HEK293 (cell line): ENCODE results near the gene WDR75.

Experiments used
- SCRT1 ChIP-seq: fragments of 450-650 bp; formaldehyde crosslinking; IDR thresholded peaks from 2 replicates; pipeline ENCODE4 v1.5.1; 2016; ENCODE audit warnings: missing biosample characterization, missing genetic modification characterization, borderline replicate concordance
- SETDB1 ChIP-seq: IDR thresholded peaks from one replicate; pipeline ENCODE4 v1.6.1; 2017; ENCODE audit warnings: mild to moderate bottlenecking, low read length, moderate library complexity, mixed read lengths; ENCODE audit not compliant: insufficient read length
- ZBTB7A ChIP-seq: fragments of 450-650 bp; formaldehyde crosslinking; IDR thresholded peaks from 2 replicates; pipeline ENCODE4 v1.5.1; 2016; ENCODE audit warnings: low read depth, missing biosample characterization, missing genetic modification characterization
- ZNF423 ChIP-seq: fragments of 450-650 bp; formaldehyde crosslinking; IDR thresholded peaks from 2 replicates; pipeline ENCODE4 v1.5.1; 2016; ENCODE audit warnings: missing biosample characterization, missing genetic modification characterization
- ZNF571 ChIP-seq: fragments of 450-650 bp; formaldehyde crosslinking; IDR thresholded peaks from 2 replicates; pipeline ENCODE4 v1.5.0; 2017; ENCODE audit warnings: missing biosample characterization, missing genetic modification characterization
- ZNF707 ChIP-seq: fragments of 450-650 bp; formaldehyde crosslinking; IDR thresholded peaks from 2 replicates; pipeline ENCODE4 v1.5.1; 2016; ENCODE audit warnings: missing biosample characterization, missing genetic modification characterization
- TF ChIP-seq, protein P1 (sequence below): fragments of 450-650 bp; formaldehyde crosslinking; IDR thresholded peaks from 2 replicates; pipeline ENCODE4 v1.5.1; 2016; ENCODE audit warnings: missing biosample characterization, missing genetic modification characterization
- TF ChIP-seq, protein P2 (sequence below): fragments of 450-650 bp; formaldehyde crosslinking; IDR thresholded peaks from 2 replicates; pipeline ENCODE4 v1.5.1; 2017; ENCODE audit warnings: missing biosample characterization, missing genetic modification characterization
- TF ChIP-seq, protein P3 (sequence below): sonication (generic); formaldehyde crosslinking; IDR thresholded peaks from 2 replicates; pipeline ENCODE4 v1.8.1; 2022; ENCODE audit warnings: mild to moderate bottlenecking, moderate library complexity, missing genetic modification reagents
- TF ChIP-seq, protein P4 (sequence below): fragments of 450-650 bp; IDR thresholded peaks from 2 replicates; pipeline ENCODE4 v1.5.1; 2018; ENCODE audit warnings: missing biosample characterization, missing genetic modification characterization
- TF ChIP-seq, protein P5 (sequence below): fragments of 450-650 bp; formaldehyde crosslinking; IDR thresholded peaks from 2 replicates; pipeline ENCODE4 v1.5.1; 2016; ENCODE audit warnings: missing biosample characterization, missing genetic modification characterization

DNA sequence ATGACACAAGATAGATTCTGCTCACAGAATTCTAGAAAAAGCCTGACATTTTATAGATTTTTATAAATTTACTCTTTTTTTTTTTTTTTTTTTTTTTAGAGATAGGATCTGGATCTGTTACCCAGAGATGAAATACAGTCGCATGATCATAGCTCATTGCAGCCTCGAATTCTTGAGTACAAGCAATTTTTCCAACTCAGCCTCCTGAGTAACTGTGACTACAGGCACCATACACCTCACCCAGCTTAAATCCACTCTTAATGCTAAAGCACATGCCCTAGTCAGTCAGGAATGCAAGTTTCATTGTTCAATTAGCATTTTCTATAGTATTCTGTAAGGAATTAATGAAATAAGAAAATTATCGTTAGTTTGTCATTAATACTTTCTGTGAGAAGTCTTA is 32.1 kb upstream of the WDR75 start:
- TF ChIP-seq ZBTB7A (no peak), ZNF423 (tag by site-specific recombination) (no peak), ZNF707 (tag by site-specific recombination) (no peak), SCRT1 (tag by site-specific recombination) (no peak), ZNF571 (tag by site-specific recombination) (no peak), SETDB1 (no peak)
- TF ChIP-seq, protein P1, sequence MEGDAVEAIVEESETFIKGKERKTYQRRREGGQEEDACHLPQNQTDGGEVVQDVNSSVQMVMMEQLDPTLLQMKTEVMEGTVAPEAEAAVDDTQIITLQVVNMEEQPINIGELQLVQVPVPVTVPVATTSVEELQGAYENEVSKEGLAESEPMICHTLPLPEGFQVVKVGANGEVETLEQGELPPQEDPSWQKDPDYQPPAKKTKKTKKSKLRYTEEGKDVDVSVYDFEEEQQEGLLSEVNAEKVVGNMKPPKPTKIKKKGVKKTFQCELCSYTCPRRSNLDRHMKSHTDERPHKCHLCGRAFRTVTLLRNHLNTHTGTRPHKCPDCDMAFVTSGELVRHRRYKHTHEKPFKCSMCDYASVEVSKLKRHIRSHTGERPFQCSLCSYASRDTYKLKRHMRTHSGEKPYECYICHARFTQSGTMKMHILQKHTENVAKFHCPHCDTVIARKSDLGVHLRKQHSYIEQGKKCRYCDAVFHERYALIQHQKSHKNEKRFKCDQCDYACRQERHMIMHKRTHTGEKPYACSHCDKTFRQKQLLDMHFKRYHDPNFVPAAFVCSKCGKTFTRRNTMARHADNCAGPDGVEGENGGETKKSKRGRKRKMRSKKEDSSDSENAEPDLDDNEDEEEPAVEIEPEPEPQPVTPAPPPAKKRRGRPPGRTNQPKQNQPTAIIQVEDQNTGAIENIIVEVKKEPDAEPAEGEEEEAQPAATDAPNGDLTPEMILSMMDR: no peak
- TF ChIP-seq, protein P2, sequence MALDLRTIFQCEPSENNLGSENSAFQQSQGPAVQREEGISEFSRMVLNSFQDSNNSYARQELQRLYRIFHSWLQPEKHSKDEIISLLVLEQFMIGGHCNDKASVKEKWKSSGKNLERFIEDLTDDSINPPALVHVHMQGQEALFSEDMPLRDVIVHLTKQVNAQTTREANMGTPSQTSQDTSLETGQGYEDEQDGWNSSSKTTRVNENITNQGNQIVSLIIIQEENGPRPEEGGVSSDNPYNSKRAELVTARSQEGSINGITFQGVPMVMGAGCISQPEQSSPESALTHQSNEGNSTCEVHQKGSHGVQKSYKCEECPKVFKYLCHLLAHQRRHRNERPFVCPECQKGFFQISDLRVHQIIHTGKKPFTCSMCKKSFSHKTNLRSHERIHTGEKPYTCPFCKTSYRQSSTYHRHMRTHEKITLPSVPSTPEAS (tag by site-specific recombination): no peak
- TF ChIP-seq, protein P3, sequence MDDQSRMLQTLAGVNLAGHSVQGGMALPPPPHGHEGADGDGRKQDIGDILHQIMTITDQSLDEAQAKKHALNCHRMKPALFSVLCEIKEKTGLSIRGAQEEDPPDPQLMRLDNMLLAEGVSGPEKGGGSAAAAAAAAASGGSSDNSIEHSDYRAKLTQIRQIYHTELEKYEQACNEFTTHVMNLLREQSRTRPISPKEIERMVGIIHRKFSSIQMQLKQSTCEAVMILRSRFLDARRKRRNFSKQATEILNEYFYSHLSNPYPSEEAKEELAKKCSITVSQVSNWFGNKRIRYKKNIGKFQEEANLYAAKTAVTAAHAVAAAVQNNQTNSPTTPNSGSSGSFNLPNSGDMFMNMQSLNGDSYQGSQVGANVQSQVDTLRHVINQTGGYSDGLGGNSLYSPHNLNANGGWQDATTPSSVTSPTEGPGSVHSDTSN (CRISPR knock-in tag): no peak
- TF ChIP-seq, protein P4, sequence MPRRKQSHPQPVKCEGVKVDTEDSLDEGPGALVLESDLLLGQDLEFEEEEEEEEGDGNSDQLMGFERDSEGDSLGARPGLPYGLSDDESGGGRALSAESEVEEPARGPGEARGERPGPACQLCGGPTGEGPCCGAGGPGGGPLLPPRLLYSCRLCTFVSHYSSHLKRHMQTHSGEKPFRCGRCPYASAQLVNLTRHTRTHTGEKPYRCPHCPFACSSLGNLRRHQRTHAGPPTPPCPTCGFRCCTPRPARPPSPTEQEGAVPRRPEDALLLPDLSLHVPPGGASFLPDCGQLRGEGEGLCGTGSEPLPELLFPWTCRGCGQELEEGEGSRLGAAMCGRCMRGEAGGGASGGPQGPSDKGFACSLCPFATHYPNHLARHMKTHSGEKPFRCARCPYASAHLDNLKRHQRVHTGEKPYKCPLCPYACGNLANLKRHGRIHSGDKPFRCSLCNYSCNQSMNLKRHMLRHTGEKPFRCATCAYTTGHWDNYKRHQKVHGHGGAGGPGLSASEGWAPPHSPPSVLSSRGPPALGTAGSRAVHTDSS (tag by site-specific recombination): no peak
- TF ChIP-seq, protein P5, sequence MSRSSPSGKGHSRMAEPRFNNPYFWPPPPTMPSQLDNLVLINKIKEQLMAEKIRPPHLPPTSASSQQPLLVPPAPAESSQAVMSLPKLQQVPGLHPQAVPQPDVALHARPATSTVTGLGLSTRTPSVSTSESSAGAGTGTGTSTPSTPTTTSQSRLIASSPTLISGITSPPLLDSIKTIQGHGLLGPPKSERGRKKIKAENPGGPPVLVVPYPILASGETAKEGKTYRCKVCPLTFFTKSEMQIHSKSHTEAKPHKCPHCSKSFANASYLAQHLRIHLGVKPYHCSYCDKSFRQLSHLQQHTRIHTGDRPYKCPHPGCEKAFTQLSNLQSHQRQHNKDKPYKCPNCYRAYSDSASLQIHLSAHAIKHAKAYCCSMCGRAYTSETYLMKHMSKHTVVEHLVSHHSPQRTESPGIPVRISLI (tag by site-specific recombination): no peak
